Measurements from ENCODE around the gene PDXDC1.
A peak's percentile ranks its signal among the peaks of the same experiment; 100 is the strongest.
"Not testable (repeated sequence)": the region's sequence is repeated elsewhere in the genome, so short reads cannot be mapped to it uniquely, and the experiment has no call there.

The PDXDC1 gene

DNA sequence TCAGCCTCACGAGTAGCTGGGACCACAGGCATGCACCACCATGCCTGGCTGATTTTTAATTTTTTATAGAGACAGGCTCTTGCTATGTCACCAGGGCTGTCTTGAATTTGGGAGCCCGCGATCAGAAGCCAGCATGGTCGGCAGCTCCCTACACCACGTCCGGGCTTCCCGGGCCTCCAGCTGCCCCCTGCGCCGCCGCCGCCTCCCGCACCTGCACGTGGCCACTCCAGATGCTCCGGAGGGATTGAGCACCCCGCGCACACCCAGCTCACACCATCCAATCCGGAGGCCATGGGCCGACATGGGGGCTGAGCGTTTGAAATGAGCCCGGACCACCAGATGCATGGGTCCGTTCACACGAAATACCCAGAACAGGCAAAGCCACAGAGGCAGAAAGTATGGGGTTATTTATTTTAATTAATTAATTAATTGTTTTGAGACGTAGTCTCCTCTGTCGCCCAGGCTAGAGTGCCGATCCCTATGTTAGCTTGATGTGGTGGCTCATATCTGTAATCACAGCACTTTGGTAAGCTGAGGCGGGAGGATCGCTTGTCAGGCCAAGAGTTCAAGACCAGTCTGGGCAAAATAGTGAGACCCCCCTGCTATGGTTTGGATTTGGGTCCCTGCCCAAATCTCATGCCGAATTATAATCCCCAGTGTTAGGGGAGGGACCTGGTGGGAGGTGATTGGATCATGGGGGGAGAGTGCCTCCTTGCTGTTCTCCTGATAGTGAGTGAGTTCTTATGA is 17.1 kb upstream of the PDXDC1 start:
- DNase-seq (ENCODE audit: low read depth), result no peak
- no peak overlapping the region for H3K4me3 ChIP-seq (ENCODE audit: low read depth, low read length)
- TF ChIP-seq, protein P1, sequence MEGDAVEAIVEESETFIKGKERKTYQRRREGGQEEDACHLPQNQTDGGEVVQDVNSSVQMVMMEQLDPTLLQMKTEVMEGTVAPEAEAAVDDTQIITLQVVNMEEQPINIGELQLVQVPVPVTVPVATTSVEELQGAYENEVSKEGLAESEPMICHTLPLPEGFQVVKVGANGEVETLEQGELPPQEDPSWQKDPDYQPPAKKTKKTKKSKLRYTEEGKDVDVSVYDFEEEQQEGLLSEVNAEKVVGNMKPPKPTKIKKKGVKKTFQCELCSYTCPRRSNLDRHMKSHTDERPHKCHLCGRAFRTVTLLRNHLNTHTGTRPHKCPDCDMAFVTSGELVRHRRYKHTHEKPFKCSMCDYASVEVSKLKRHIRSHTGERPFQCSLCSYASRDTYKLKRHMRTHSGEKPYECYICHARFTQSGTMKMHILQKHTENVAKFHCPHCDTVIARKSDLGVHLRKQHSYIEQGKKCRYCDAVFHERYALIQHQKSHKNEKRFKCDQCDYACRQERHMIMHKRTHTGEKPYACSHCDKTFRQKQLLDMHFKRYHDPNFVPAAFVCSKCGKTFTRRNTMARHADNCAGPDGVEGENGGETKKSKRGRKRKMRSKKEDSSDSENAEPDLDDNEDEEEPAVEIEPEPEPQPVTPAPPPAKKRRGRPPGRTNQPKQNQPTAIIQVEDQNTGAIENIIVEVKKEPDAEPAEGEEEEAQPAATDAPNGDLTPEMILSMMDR (conservative IDR thresholded peaks at IDR 0.05; ENCODE audit: low read depth, low read length), result no peak

DNA sequence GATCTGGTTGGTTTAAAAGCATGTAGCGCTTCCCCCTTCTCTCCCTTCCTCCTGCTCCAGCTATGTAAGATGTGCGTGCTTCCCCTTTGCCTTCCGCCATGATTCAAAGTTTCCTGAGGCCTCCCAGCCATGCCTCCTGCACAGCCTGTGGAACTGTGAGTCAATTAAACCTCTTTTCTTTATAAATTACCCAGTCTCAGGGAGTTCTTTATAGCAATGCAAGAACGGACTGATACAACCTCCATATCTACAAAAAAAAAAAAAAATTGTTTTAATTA is 16.6 kb upstream of the PDXDC1 start:
- DNase-seq (ENCODE audit: low read depth), result no peak
- H3K4me3 ChIP-seq (ENCODE audit: low read depth, low read length), result no peak overlapping the region
- TF ChIP-seq, protein P1 (conservative IDR thresholded peaks at IDR 0.05; ENCODE audit: low read depth, low read length), result no peak

GRCh38 chr16:14958970-14959369 is 15.9 kb upstream of the PDXDC1 start:
- H3K4me3 ChIP-seq (ENCODE audit: low read depth, low read length), result no peak overlapping the region
- DNase-seq (ENCODE audit: low read depth), result no peak
- TF ChIP-seq, protein P1 (conservative IDR thresholded peaks at IDR 0.05; ENCODE audit: low read depth, low read length), result no peak

- no peak for DNase-seq (ENCODE audit: low read depth)
- no peak overlapping the region for H3K4me3 ChIP-seq (ENCODE audit: low read depth, low read length)
- TF ChIP-seq, protein P1 (conservative IDR thresholded peaks at IDR 0.05; ENCODE audit: low read depth, low read length), result no peak
Observed at GRCh38 chr16:14961405-14962186, 13.2 kb upstream of the PDXDC1 start.

GRCh38 chr16:14963281-14964173 is 11.3 kb upstream of the PDXDC1 start:
- DNase-seq (ENCODE audit: low read depth), result no peak
- TF ChIP-seq, protein P1 (conservative IDR thresholded peaks at IDR 0.05; ENCODE audit: low read depth, low read length), result no peak
- H3K4me3 ChIP-seq (ENCODE audit: low read depth, low read length), result no peak overlapping the region

GRCh38 chr16:14965328-14965727 is 9.5 kb upstream of the PDXDC1 start:
- no peak overlapping the region for H3K4me3 ChIP-seq (ENCODE audit: low read depth, low read length)
- TF ChIP-seq, protein P1 (conservative IDR thresholded peaks at IDR 0.05; ENCODE audit: low read depth, low read length), result no peak
- no peak for DNase-seq (ENCODE audit: low read depth)

- not testable (repeated sequence) for DNase-seq (ENCODE audit: low read depth); H3K4me3 ChIP-seq (ENCODE audit: low read depth, low read length)
Observed at GRCh38 chr16:14969795-14970194, 5.0 kb upstream of the PDXDC1 start.

DNA sequence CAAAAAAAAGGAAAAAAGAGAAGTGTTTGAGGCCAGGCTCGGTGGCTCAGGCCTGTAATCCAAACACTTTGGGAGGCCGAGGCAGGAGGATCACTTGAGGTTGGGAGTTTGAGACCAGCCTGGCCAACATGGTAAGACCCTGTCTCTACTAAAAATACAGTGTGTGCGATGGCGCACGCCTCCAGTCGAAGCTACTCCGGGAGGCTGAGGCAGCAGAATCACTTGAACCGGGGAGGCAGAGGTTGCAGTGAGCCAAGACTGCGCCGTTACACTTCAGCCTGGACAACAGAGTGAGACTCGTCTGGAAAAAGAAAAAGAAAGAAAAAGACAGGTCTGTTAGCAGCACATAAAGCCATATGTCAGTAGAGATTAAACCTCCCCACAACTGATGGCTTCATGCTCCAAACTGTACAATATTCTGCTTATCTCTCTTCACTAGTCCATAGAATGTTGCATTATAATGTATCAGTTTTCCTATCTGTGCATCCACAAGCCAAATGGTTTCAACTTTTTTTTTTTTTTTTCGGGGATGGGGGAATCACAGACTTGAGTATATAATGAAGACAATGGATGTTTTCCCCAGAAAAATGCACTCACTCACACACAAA is 3.1 kb upstream of the PDXDC1 start:
- DNase-seq (ENCODE audit: low read depth); H3K4me3 ChIP-seq (ENCODE audit: low read depth, low read length): not testable (repeated sequence)

GRCh38 chr16:14973785-14974322 is 972 bp upstream of the PDXDC1 start:
- peak overlapping the region; percentile 86 for H3K4me3 ChIP-seq (ENCODE audit: low read depth, low read length)
- not testable (repeated sequence) for DNase-seq (ENCODE audit: low read depth)

- DNase-seq (ENCODE audit: low read depth), result peak; percentile 56
- peak overlapping the region; percentile 86 for H3K4me3 ChIP-seq (ENCODE audit: low read depth, low read length)
Observed at GRCh38 chr16:14974331-14974655, 533 bp upstream of the PDXDC1 start.
